Smooth muscle cell (in vitro differentiated cells): ENCODE data around the gene SERGEF. TPM values are rescaled to one million over a fixed set of nuclear protein-coding genes. Genes with fewer than 3 reads are reported as not detected.

Experiments
- DNase-seq: peaks from one replicate; lab custom pipeline; 2025; ENCODE audit not compliant: unreplicated experiment; lab: John Stamatoyannopoulos, UW
- H2AFZ ChIP-seq: fragments of 200-600 bp; sonication (generic); 2 replicates; pipeline ENCODE4 v1.6.0; 2016; ENCODE audit warnings: antibody characterized with exemption, low read depth, mild to moderate bottlenecking
- H3F3A ChIP-seq: fragments of 200-600 bp; sonication (generic); 2 replicates; pipeline ENCODE4 v1.6.0; 2017; ENCODE audit warnings: antibody characterized with exemption, low read depth
- H3K27ac ChIP-seq: fragments of 200-600 bp; sonication (generic); 2 replicates; pipeline ENCODE4 v1.5.1; 2016; ENCODE audit warnings: low read depth, mild to moderate bottlenecking
- H3K27me3 ChIP-seq: fragments of 200-600 bp; sonication (generic); 2 replicates; pipeline ENCODE4 v1.6.1; 2016; ENCODE audit warnings: low read depth, mild to moderate bottlenecking
- H3K36me3 ChIP-seq: fragments of 200-600 bp; sonication (generic); 2 replicates; pipeline ENCODE4 v1.5.1; 2016; ENCODE audit warnings: low read depth
- H3K4me1 ChIP-seq: fragments of 200-600 bp; sonication (generic); 2 replicates; pipeline ENCODE4 v1.5.1; 2016; ENCODE audit warnings: low read depth
- H3K4me2 ChIP-seq: fragments of 200-600 bp; sonication (generic); 2 replicates; pipeline ENCODE4 v1.6.0; 2016; ENCODE audit warnings: mild to moderate bottlenecking
- H3K4me3 ChIP-seq: fragments of 200-600 bp; sonication (generic); 2 replicates; pipeline ENCODE4 v1.5.1; 2016; ENCODE audit warnings: mild to moderate bottlenecking
- H3K79me2 ChIP-seq: fragments of 200-600 bp; sonication (generic); 2 replicates; pipeline ENCODE4 v1.6.0; 2016; ENCODE audit warnings: low read depth, mild to moderate bottlenecking
- H3K9ac ChIP-seq: fragments of 200-600 bp; sonication (generic); 2 replicates; pipeline ENCODE4 v1.6.0; 2016; ENCODE audit warnings: low read depth
- H3K9me3 ChIP-seq: fragments of 200-600 bp; sonication (generic); replicated peaks from 2 replicates; pipeline ENCODE4 v1.5.1; 2016; ENCODE audit warnings: low read depth
- H4K20me1 ChIP-seq: fragments of 200-600 bp; sonication (generic); 2 replicates; pipeline ENCODE4 v1.6.0; 2016; ENCODE audit warnings: low read depth
- CTCF ChIP-seq: fragments of 200-600 bp; sonication (generic); IDR thresholded peaks from 2 replicates; pipeline ENCODE4 v1.5.1; 2017; ENCODE audit warnings: borderline replicate concordance, mild to moderate bottlenecking, antibody characterized with exemption; ENCODE audit not compliant: insufficient read depth, poor library complexity, severe bottlenecking
- WGBS: methylation state at CpG from one replicate; pipeline ENCODE4 v1.1.7; 2016; ENCODE audit warnings: low lambda C conversion rate; 5-methylcytosine and 5-hydroxymethylcytosine counted together
- polyA plus RNA-seq: library from polyadenylated mRNA; unstranded; fragments of >200 nt; fragmentation: Nextera tagmentation; extraction: Ambion mirVana; gene quantifications from 2 replicates; pipeline ENCODE4 v1.2.1, GENCODE V29; 2016
- total RNA-seq: library from RNA; depleted of rRNA; stranded (reverse); fragments of >200 nt; gene quantifications from 2 replicates; pipeline ENCODE4 v1.2.3, GENCODE V29; 2014

The SERGEF gene
- total and polyA plus RNA-seq, 2 experiments from 2014 or later = 4.9 to 7.4 TPM

- H3F3A ChIP-seq = no peaks in the 10 kb centered on the region
- no peak overlapping the region for H3K4me3 ChIP-seq
- peaks cover 4% of the 10 kb centered on the region for H3K4me1 ChIP-seq
- WGBS = 100% methylated on average over 3 of the region's 3 CpGs
- H2AFZ ChIP-seq = no peak overlapping the region
- H3K36me3 ChIP-seq = no peaks in the 10 kb centered on the region
- no peak overlapping the region for H3K4me2 ChIP-seq
- no peaks in the 10 kb centered on the region for H4K20me1 ChIP-seq
- no peak overlapping the region for H3K27ac ChIP-seq
- H3K9me3 ChIP-seq = no peaks in the 10 kb centered on the region
- H3K27me3 ChIP-seq = no peaks in the 10 kb centered on the region
- H3K9ac ChIP-seq = no peak overlapping the region
- H3K79me2 ChIP-seq = no peaks in the 10 kb centered on the region
- no peak for TF ChIP-seq CTCF
- DNase-seq = no peak
Measured at GRCh38 chr11:17775035-17775348, 237.9 kb downstream of the SERGEF start.

GRCh38 chr11:17774232-17775034 lies 238.4 kb downstream of the SERGEF start:
- H3F3A ChIP-seq = no peaks in the 10 kb centered on the region
- no peaks in the 10 kb centered on the region for H3K79me2 ChIP-seq
- TF ChIP-seq CTCF = no peak
- H3K27me3 ChIP-seq = no peaks in the 10 kb centered on the region
- peaks cover 4% of the 10 kb centered on the region for H3K4me1 ChIP-seq
- H3K36me3 ChIP-seq = no peaks in the 10 kb centered on the region
- H3K27ac ChIP-seq = no peak overlapping the region
- H3K4me3 ChIP-seq = no peak overlapping the region
- no peak overlapping the region for H2AFZ ChIP-seq
- 85% methylated on average over 12 of the region's 12 CpGs for WGBS
- DNase-seq = no peak
- no peak overlapping the region for H3K4me2 ChIP-seq
- H3K9me3 ChIP-seq = no peaks in the 10 kb centered on the region
- no peak overlapping the region for H3K9ac ChIP-seq
- H4K20me1 ChIP-seq = no peaks in the 10 kb centered on the region

- TF ChIP-seq CTCF = no peak
- H3K4me3 ChIP-seq = no peak overlapping the region
- H3K4me1 ChIP-seq = peaks cover 4% of the 10 kb centered on the region
- no peaks in the 10 kb centered on the region for H3K79me2 ChIP-seq
- H2AFZ ChIP-seq = no peak overlapping the region
- WGBS = 98% methylated on average over 6 of the region's 6 CpGs
- H3K27me3 ChIP-seq = no peaks in the 10 kb centered on the region
- no peaks in the 10 kb centered on the region for H3F3A ChIP-seq
- H4K20me1 ChIP-seq = no peaks in the 10 kb centered on the region
- DNase-seq = no peak
- no peaks in the 10 kb centered on the region for H3K36me3 ChIP-seq
- H3K27ac ChIP-seq = no peak overlapping the region
- H3K9ac ChIP-seq = no peak overlapping the region
- no peaks in the 10 kb centered on the region for H3K9me3 ChIP-seq
- H3K4me2 ChIP-seq = no peak overlapping the region
Measured at GRCh38 chr11:17773674-17774073, 239.2 kb downstream of the SERGEF start.
